ENCODE measurements around the gene TUBB8B.
"Not testable (repeated sequence)": the region's sequence is repeated elsewhere in the genome, so short reads cannot be mapped to it uniquely, and the experiment has no call there.

- not testable (repeated sequence) for TF ChIP-seq CTCF (IDR thresholded peaks at IDR 0.05); EZH2 (IDR thresholded peaks at IDR 0.05; ENCODE audit: borderline replicate concordance, insufficient read depth, low read depth, low read length, poor library complexity, severe bottlenecking)
These were observed 39.7 kb upstream of the TUBB8B start for GRCh38 chr18:89124-89523.

Data from B cell (primary cell).